RWPE1 (cell line): Measurements from ENCODE around the gene TRPM2.
A peak's percentile ranks its signal among the peaks of the same experiment; 100 is the strongest.

Experiments
- CTCF ChIA-PET: fragments of 350-600 bp; sonication (Branson Sonifier 250); formaldehyde crosslinking; extraction: SDS; loops from one replicate; lab custom pipeline; 2021; lab: Yijun Ruan, JAX
- POLR2A ChIA-PET: fragments of 400-600 bp; formaldehyde crosslinking; extraction: SDS; loops from one replicate; lab custom pipeline; 2020; ENCODE audit warnings: antibody characterized with exemption; ENCODE audit not compliant: low non-redundant PET; lab: Yijun Ruan, JAX
- DNase-seq: peaks from one replicate; pipeline ENCODE4 v3.0.0; 2012; ENCODE audit warnings: low spot score
- H3K27ac ChIP-seq: fragments of 450-650 bp; 2 replicates; pipeline ENCODE4 v1.5.1; 2017
- TF ChIP-seq, protein P1 (sequence below): fragments of 450-650 bp; conservative IDR thresholded peaks from 2 replicates; pipeline ENCODE4 v1.5.1; 2017; ENCODE audit warnings: low read depth, mild to moderate bottlenecking

TRPM2 gene

GRCh38 chr21:44329086-44329889 lies 24.1 kb upstream of the TRPM2 start:
- TF ChIP-seq, protein P1, sequence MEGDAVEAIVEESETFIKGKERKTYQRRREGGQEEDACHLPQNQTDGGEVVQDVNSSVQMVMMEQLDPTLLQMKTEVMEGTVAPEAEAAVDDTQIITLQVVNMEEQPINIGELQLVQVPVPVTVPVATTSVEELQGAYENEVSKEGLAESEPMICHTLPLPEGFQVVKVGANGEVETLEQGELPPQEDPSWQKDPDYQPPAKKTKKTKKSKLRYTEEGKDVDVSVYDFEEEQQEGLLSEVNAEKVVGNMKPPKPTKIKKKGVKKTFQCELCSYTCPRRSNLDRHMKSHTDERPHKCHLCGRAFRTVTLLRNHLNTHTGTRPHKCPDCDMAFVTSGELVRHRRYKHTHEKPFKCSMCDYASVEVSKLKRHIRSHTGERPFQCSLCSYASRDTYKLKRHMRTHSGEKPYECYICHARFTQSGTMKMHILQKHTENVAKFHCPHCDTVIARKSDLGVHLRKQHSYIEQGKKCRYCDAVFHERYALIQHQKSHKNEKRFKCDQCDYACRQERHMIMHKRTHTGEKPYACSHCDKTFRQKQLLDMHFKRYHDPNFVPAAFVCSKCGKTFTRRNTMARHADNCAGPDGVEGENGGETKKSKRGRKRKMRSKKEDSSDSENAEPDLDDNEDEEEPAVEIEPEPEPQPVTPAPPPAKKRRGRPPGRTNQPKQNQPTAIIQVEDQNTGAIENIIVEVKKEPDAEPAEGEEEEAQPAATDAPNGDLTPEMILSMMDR = no peak
- DNase-seq = no peak
- H3K27ac ChIP-seq = 0 out of 2 replicates have a peak overlapping the region, but pooled peaks have one; percentile 3
- CTCF ChIA-PET = interaction anchor here (0.5 to 0.6 kb wide), 4 partner anchors 16 to 629 kb away, joined by 3 read pairs; no protein-coding TSS in a partner anchor
- POLR2A ChIA-PET = no interaction called here

DNA sequence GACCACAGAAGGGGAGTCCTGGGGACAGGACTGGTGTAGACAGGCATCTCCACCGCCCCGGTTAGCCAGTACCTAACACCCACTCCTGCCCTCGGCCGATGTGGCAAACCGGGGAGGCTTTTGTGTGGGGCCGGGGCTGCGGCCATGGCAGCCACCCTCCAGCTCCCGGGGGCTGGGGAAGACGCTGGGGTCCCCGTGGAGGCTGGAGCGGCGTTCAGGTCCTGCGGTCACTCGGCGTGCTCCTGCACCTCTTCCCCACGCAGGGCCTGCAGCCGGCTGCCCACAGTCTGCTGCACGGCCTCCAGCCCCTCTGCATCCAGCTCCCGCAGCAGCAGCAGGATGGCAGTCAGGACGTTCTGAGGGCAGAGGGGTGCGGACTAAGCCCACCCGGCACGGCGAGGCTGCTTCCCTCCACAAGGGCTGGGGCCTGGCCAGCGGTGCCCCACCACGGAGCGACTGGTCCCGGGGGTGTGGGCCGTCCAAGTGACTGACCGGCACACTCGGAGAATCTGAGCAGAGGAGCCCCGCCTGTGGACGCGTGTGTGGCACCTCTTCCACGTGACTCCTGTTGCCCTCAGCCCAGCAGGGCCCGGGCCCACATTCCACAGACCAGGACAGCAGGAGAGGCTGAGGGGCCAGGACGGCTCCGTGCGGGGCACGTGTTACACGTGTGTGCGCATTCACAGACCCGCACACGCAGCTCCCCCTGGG lies 23.3 kb upstream of the TRPM2 start:
- no peak overlapping the region for H3K27ac ChIP-seq
- ChIA-PET CTCF (interaction anchor here (0.6 kb wide), 1 partner anchor 463 kb away, joined by 3 read pairs; no protein-coding TSS in a partner anchor), POLR2A (no interaction called here)
- TF ChIP-seq, protein P1 = no peak
- no peak for DNase-seq

GRCh38 chr21:44330698-44331097 lies 22.7 kb upstream of the TRPM2 start:
- TF ChIP-seq, protein P1 = no peak
- ChIA-PET POLR2A (no interaction called here), CTCF (interaction anchor here (0.5 kb wide), 1 partner anchor 121 kb away, joined by 3 read pairs; no protein-coding TSS in a partner anchor)
- no peak overlapping the region for H3K27ac ChIP-seq
- no peak for DNase-seq

GRCh38 chr21:44331209-44331608 lies 22.2 kb upstream of the TRPM2 start:
- no peak for DNase-seq
- H3K27ac ChIP-seq = no peak overlapping the region
- ChIA-PET POLR2A (no interaction called here), CTCF (interaction anchor here (0.5 to 0.7 kb wide), 2 partner anchors 120 to 316 kb away, joined by 3 read pairs; no protein-coding TSS in a partner anchor)
- TF ChIP-seq, protein P1 = no peak

DNA sequence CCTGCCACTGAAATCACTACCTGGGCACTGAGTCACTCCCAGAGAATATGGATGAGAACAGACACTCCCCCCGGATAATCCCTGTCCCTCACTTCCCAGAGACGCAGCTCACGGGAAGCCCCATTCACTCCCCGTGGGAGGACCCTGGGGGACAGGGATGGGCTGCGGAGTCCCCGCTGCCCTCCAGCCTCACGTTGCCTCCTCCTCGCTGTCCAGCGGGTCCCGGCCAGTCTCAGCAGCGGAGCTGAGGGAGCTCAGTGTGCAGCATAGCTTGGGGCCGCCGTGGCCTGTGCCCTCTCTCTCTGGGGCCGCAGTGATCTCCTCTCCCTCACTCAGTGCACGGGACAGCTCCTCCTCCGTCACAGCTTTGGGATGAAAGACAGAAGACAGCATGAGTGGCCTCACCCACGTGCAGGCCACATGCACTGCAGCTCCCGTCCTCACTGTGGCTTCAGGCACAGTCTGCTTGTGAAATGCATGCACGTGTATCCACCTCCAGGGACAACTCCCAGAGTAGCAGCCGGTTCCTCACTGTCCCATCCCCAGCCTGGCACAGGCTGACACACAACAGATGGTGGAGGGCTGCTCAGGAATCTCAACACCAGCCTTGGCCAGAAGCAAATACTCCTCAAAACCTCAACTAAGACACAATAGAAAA lies 21.6 kb upstream of the TRPM2 start:
- peak; percentile 13 for DNase-seq
- ChIA-PET POLR2A (no interaction called here), CTCF (interaction anchor here (0.7 kb wide), 1 partner anchor 315 kb away, joined by 3 read pairs; no protein-coding TSS in a partner anchor)
- TF ChIP-seq, protein P1 = no peak
- no peak overlapping the region for H3K27ac ChIP-seq

- ChIA-PET POLR2A (no interaction called here), CTCF (interaction anchor here (0.6 kb wide), 1 partner anchor 123 kb away, joined by 3 read pairs; the partner anchor contains the start of gene LRRC3)
- DNase-seq = no peak
- TF ChIP-seq, protein P1 = no peak
- no peak overlapping the region for H3K27ac ChIP-seq
Measured at GRCh38 chr21:44332383-44332782, 21.0 kb upstream of the TRPM2 start.
